GM21786 (cell line): ENCODE measurements around the gene TESPA1.
"Not testable (repeated sequence)": the region's sequence is repeated elsewhere in the genome, so short reads cannot be mapped to it uniquely, and the experiment has no call there.

Experiments
- ATAC-seq: cut with Tn5 transposase; IDR thresholded peaks from one replicate; pipeline ENCODE4 v1.9.1; 2021; ENCODE audit not compliant: unreplicated experiment

TESPA1 gene

DNA sequence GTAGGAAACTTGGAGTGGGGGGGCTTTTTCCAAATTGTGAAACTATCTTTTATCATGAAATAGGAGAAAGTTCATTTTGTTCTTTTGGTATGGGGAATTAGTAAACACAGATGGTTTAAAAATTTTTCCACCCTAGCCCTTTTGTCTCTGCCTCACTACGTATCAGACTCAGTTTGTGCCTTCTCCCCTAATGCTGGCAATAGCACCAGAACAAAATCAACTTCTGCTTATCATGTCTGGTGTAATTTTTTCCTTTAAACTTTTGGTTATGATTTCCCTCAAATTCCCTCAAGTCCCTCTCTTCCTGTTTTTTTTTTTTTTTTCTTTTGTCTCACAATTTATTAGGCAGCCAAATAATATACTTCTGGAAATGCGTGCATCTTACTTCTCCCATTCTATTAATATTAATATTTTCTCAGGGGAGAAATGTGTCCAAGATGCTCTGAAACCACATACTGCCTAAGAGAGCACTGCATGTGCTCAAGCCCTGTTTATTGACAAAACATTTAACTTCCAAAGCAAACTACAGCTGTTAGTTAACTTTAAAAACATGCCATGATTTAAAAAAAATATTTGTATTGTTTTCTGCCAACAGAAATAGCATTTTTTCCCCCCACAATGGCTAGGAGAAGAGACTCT is 35.4 kb downstream of the TESPA1 start:
- no peak for ATAC-seq

DNA sequence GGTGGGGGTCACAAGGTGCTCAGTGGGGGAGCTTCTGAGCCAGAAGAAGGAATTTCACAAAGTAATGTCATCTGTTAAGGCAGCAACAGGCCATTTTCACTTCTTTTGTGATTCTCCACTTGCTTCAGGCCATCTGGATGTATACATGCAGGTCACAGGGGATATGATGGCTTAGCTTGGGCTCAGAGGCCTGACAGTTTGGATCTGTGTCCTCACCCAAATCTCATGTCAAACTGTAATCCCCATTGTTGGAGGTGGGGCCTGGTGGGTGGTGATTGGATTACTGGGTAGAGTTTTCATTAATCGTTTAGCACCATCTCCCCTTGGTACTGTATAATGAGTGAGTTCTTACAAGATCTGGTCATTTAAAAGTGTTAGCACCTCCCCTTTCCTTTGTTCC is 36.4 kb downstream of the TESPA1 start:
- ATAC-seq = no peak

DNA sequence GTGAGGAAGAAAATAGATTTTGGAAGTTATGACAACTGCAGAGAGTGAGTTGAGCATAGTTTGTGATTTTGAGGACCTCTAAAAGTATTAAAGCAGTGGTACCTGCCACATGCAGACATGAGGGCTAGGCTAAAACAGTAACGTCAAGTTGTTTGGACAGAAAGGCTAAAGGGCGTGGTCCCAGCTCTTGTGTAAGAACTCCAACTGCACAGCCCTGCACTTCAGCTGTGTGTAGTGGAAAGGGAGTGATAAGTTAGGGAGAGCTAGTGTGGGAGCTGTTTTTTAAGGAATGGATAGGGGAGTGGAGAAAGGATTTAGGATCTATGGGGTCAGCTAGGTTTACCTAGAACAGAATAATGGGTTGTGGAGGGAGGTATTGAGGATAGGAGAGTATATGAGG is 39.5 kb downstream of the TESPA1 start:
- no peak for ATAC-seq

DNA sequence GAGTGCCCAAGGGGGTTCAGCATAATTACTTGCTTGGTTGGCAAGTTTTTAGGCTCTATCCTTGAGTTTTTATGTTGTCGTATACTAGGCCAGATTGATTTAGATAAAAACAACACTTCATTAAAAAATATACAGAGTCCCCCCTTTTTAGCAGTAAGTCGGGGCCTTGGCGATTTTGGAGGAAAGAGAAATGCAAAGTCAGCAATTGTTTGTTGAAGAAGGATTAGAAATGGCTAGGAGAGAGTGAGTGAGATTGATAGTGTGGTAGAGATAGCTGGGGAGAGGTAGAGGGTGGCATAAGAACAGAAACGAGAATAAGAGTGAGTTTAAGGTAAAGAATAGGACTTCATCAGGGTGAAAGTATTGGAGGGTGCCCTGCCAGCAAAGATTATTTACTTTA is 41.3 kb downstream of the TESPA1 start:
- not testable (repeated sequence) for ATAC-seq

DNA sequence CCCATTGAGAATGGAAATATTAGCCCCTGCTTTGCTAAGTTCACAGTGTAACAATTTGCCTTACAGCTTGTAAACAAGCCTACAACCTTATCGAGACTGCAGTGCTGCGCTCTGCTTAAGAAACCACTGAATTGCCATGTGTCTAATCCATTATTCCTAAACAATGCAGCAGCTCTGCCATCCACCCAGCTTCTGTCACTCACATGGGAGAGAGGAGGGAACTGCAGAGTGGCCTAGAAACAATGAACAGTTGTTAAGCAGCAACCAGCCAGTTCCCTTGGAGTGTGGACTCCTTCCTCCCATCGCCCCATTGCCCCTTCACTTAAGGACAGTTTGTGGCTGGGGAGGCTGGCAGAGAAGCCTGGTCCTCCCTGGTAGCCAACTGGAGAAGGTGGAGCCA is 42.9 kb downstream of the TESPA1 start:
- ATAC-seq = no peak

DNA sequence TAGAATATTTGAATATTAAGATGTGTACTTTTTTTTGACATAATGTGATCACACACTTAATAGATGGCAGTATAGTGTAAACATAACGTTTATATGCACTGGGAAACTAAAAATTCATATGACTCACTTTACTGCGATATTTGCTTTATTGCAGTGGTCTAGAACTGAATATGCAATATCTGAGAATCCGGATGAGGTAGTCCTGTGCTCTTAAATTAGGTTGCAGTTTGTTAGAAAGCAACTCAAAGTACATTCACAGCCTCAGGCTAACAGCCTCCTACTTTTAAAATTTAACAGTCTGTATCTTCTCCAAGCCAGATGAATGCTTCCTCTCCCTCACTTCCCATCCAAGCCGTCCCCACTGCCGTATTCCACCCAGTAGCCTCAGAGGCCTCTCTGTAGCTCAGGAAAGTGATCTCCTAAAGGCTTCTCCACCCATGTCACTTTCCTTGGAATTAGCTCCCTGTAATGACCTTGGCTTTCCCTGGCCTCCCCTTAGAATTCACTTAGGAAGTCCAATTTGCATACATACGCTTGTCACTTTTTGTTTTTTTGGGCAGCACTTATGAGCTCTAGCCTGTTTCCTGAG is 43.7 kb downstream of the TESPA1 start:
- no peak for ATAC-seq

DNA sequence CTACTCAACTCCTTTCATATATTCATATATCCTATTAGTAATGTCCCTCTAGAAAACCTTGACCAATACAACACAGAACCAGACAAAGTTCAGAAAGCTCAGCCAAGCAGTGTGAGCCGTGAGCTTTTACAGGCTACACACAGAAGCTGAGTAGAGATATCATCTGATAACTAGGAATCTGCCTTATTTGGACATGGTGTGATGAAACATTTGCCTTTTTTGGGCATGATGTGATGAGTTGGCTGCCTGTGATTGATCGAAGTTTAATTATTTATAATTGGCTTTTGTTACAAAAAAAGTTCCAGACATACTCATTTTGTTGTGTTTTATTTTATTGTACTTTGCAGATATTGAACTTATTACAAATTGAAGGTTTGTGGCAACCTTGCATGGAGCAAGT is 46.6 kb downstream of the TESPA1 start:
- no peak for ATAC-seq

DNA sequence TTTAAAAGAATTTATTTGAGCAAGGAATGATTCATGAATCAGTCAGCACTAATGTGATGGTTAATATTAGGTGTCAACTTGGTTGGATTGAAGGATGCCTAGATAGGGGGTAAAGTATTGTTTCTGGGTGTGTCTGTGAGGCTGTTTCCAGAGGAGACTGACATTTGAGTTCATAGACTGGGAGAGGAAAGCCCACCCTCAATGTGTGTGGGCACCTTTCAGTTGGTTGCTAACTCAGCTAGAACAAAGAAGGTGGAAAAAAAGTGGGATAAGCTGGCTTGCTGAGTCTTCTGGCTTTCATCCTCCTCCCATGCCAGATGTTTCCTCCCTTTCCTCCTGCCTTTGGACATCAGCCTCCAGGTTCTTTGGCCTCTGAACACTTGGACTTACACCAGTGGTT is 47.2 kb downstream of the TESPA1 start:
- no peak for ATAC-seq

DNA sequence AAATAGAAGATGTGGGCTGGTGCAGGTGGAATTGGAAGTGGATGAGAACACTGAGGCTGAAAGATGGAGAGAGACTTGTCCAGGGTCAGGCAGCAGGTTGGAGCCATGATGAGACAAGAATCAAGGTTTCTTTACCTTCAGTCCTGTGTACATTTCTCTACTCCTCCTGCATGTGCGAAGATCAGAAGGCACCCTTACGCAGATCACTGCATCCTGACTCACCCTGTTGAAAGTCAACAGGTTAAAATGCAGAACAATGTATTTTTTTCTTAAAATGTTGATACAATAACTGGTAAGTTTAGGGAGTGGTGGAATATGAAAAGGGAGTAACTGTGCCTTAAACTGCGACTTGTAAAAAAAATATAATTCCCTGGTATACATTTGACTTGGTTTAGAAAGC is 47.8 kb downstream of the TESPA1 start:
- no peak for ATAC-seq

DNA sequence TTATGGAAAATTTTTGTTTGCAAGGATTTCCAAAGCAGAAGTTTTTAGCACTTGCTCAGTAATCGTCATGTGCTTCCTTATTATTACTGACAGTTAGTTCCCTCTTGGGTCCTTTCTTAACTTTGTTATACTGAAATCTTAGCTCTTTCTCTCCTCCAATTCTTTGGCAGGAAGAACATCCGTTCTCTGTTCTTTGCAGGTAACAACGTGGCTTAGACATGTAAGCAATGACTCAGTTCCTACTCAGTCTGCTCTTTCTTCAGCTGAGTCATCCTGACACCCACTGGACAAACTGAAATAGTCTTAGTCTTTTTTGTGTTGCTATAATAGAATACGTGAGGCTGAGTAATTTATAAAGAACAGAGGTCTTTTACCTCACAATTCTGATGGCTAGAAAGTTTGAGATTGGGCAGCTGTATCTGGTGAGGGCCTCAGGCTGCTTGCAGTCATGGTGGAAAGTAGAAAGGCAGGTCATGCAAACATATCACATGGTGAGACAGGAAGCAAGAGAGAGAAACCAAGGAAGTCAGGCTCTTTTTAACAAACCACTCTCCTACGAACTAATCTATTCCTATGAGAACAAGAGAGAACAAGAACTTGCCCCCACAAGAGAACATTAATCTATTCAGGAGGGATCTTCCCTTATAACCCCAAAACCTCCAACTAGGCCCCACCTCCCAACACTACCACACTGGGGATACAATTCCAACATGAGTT is 49.2 kb downstream of the TESPA1 start:
- peak; percentile 94 for ATAC-seq

DNA sequence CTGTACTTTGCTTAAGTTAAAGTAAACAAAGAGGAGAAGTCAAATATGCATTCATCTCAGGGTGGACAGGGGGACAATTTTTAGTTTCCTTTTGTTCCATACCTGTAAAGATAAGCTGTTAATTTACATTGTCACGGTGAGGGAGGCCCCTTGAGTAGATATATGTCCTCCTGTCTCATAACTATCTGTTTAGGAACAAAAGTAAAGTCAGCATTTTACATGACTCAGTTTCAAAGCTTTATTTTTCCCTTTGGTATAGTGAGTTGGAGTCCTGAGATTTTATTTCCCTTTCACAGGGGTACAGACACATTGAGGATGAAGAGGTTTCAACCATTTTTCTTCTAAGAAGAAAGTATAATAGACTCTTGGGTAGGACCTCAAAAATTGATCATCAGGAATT is 50.1 kb downstream of the TESPA1 start:
- ATAC-seq = no peak

DNA sequence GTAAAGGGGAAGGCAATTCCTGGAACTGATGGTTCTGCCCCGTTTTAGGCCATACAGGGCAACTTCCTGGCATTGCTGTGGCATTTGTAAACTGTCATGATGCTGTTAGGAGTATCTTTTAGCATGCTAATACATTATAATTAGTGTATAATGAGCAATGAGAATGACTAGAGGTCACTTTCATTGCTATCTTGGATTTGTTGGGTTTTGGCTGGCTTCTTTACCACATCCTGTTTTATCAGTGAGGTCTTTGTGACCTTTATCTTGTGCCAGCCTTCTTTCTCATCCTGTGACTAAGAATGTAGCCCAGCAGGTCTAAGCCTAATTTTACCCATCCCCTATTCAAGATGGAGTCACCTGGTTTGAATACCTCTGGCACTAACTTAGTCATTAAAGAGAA is 51.2 kb downstream of the TESPA1 start:
- ATAC-seq = peak; percentile 35

DNA sequence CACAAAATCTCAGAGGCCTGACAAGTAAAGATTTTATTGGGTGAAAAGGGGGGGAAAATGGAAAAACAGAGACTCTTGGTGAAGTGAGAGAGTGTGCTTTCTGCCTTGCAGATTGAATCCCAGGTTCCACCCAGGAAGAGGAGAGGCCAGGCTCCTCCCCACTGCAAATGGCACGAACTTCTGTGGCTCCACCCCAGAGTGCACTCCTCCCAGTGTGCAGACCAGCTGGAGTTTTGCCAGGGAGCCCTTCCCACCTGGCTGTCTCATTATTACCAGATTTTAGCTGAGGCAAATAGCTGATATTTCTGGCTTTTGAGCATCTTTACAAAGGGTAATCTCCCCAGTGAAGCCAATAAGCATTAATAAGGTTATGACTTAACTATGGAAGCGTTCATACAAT is 51.9 kb downstream of the TESPA1 start:
- no peak for ATAC-seq

DNA sequence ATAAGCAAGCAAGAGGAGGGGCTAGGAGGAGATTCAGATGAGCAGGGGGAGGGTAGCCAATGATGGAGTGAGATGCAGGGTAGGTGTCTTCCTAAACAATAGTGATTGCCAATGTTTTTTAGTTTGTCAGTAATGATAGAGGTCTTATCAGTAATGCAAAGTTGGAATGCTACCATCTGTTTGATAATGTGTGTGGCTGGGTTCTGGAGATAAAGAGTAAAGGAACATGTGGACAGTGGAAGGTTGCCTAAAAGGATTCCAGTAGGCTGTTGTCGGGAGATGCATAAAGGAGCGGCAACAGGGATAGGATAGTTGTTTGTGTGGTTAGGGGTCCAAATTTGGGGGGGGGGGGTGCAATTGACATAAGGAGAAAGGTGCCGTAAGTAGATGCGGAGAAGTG is 52.5 kb downstream of the TESPA1 start:
- ATAC-seq = no peak

DNA sequence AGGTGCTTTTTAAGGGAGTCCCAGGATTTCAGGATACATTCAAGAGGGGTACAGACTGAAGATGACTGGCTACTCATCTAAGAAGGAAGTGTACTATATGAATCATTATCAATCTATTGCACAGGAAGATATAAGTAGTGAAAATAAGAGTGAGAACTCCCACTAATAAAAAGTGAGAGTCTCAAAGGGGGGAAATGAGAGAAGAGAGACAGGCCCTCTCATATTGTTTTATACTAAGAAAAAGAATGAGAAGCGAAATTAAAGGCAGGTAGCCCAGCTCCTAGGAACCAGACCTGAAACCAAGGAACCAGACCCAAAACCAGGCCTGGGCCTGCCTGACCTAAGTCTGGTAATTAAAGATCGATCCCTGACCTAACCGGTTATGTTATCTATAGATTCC is 54.6 kb downstream of the TESPA1 start:
- no peak for ATAC-seq

DNA sequence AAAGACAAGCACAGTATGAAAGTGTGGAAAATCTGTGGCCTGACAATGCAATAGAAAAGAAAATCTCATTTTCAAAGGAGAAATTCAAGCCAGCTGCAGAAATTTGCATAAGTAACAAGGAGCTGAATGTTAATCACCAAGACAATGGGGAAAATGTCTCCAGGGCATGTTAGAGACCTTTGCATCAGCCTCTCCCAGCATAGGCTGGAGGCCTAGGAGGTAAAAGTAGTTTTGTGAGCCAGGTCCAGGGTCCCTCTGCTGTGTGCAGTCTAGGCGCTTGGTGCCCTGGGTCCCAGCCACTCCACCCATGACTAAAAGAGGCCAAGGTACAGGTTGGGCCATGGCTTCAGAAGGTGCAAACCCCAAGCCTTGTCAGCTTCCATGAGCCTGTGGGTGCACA is 58.3 kb downstream of the TESPA1 start:
- ATAC-seq = no peak

DNA sequence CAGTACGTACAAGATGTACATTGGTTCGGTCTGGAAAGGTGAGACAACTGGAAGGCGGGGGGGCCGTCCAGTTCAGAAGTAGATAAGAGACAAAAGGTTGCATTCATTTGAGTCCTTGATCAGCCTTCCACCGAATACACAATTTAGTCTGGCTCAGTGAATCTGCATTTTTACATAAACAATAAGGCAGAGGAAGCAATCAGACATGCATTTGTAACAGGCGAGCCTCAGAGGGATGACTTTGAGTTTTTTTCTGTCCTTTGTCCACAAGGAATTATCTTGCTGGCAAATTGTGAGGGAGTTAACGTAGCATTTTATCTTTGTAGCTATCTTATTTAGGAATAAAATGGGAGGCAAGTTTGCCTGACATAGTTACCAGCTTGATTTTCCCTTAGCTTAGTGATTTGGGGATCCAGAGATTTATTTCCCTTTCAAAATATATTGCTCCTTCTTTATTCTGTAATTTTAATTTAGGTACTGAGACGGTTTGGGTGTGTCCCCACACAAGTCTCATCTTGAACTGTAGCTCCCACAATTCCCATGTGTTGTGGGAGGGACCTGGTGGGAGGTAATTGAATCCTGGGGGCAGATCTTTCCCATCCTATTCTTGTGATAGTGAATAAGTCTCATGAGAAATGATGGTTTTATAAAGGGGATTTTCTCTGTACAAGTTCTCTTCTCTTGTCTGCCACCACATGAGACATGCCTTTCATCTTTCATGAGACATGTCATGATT is 59.4 kb downstream of the TESPA1 start:
- no peak for ATAC-seq

DNA sequence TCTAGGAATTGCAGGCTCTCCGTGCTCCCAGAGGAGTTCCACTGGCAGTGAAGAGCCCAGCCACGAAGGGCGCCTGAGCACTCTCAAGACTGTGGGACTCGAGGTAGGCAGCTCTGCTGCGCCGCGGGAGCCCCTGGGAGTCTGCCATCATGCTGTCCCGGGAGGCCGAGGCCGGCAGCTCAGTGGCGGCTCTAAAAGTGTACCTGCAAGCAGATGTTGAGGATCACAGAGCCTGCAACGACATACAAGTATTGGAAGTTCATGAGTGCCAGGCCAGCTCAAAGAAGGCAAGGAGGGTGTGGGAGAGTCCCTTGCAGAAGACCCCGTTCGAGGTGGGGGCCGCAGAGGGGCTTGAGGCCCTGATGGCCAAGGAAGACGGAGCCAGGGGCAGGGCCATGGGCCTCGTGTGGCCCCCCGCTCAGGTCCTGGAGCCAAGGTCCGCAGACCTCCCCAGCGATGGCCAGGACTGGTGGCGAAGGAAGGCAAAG is 67.5 kb downstream of the TESPA1 start:
- no peak for ATAC-seq
